T-helper 2 cell treated with Interferon-gamma antibody and Interleukin-4, amounts not matched to agents 5 μg/mL and 100 μg/mL, for 36 hours (primary cell): Measurements from ENCODE around the gene RGS2.

ENCODE experiments used
- DNase-seq: peaks from one replicate; pipeline ENCODE4 v3.0.0; 2021; ENCODE audit warnings: low spot score
- H3K27ac Mint-ChIP-seq: one replicate; pipeline ENCODE4 v1.8.0; 2021; ENCODE audit warnings: mild to moderate bottlenecking, mixed read lengths
- H3K27me3 Mint-ChIP-seq: one replicate; pipeline ENCODE4 v1.8.0; 2021; ENCODE audit warnings: low read depth, mixed read lengths
- H3K36me3 Mint-ChIP-seq: one replicate; pipeline ENCODE4 v1.8.0; 2021; ENCODE audit warnings: low read depth, mixed read lengths
- H3K4me1 Mint-ChIP-seq: one replicate; pipeline ENCODE4 v1.8.0; 2021; ENCODE audit warnings: low read depth, mixed read lengths
- H3K4me3 Mint-ChIP-seq: one replicate; pipeline ENCODE4 v1.8.0; 2022; ENCODE audit warnings: mild to moderate bottlenecking, moderate library complexity, mixed read lengths
- H3K9me3 Mint-ChIP-seq: one replicate; pipeline ENCODE4 v1.8.0; 2021; ENCODE audit warnings: mixed read lengths

The RGS2 gene

GRCh38 chr1:192805832-192806323, 3.0 kb upstream of the RGS2 start:
- H3K27me3 Mint-ChIP-seq: peaks cover 23% of the 10 kb centered on the region
- peak; percentile 60 for DNase-seq
- no peak overlapping the region for H3K27ac Mint-ChIP-seq
- peaks cover 27% of the 10 kb centered on the region for H3K4me1 Mint-ChIP-seq
- no peaks in the 10 kb centered on the region for H3K36me3 Mint-ChIP-seq
- no peak overlapping the region for H3K4me3 Mint-ChIP-seq
- H3K9me3 Mint-ChIP-seq: no peaks in the 10 kb centered on the region

DNA sequence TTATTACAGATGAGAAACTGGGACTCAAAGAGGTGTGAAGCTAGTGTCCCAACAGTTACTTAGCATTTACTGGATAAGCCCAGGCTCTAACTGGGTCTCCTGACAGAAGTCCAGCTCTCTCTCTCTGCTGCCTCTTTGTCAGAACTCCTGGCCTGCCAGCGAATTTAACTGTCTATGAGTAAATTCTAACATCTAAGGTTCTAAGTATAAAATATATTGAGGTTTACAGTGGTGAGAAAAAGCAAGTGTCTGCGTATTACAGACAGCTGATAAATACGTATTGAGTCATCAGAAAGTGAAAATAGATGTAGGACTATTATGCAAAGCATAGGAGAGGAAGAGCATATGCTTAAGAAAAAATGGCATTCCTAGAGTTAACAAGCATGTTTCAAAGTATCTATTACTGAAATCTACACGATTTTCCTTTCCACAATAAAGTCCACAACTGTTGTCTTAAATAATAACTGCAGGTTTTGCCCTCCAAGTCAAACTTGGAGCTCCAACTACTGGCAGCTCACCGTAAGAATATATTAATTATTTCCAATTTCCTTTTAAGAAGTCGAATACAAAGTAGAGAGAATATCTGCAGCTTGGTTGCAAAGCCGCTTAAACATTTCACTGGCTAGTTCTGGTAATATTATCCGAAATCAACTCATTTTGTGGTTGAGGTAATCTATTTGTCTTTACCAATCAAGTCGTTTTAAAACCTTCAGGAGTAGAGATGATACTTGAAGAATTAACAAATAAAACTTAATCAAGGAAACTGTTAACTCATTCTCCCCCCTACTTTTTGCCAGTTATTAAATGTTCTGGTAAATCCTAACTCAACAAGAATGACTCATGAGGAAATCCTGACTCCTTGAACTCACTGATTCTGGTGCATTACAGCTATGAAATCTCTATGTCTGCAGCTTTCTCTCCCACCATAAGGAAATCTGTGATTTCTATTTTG, 1.4 kb upstream of the RGS2 start:
- peaks cover 27% of the 10 kb centered on the region for H3K4me1 Mint-ChIP-seq
- H3K4me3 Mint-ChIP-seq: peak overlapping the region; percentile 96
- no peaks in the 10 kb centered on the region for H3K9me3 Mint-ChIP-seq
- peaks cover 4% of the 10 kb centered on the region for H3K36me3 Mint-ChIP-seq
- no peak overlapping the region for H3K27ac Mint-ChIP-seq
- peaks cover 18% of the 10 kb centered on the region for H3K27me3 Mint-ChIP-seq
- DNase-seq: no peak

GRCh38 chr1:192808163-192808517, 699 bp upstream of the RGS2 start:
- Mint-ChIP-seq H3K36me3 (peaks cover 4% of the 10 kb centered on the region), H3K27ac (peak overlapping the region; percentile 71), H3K9me3 (no peaks in the 10 kb centered on the region), H3K4me1 (peaks cover 27% of the 10 kb centered on the region), H3K27me3 (peaks cover 13% of the 10 kb centered on the region), H3K4me3 (peak overlapping the region; percentile 96)
- no peak for DNase-seq

DNA sequence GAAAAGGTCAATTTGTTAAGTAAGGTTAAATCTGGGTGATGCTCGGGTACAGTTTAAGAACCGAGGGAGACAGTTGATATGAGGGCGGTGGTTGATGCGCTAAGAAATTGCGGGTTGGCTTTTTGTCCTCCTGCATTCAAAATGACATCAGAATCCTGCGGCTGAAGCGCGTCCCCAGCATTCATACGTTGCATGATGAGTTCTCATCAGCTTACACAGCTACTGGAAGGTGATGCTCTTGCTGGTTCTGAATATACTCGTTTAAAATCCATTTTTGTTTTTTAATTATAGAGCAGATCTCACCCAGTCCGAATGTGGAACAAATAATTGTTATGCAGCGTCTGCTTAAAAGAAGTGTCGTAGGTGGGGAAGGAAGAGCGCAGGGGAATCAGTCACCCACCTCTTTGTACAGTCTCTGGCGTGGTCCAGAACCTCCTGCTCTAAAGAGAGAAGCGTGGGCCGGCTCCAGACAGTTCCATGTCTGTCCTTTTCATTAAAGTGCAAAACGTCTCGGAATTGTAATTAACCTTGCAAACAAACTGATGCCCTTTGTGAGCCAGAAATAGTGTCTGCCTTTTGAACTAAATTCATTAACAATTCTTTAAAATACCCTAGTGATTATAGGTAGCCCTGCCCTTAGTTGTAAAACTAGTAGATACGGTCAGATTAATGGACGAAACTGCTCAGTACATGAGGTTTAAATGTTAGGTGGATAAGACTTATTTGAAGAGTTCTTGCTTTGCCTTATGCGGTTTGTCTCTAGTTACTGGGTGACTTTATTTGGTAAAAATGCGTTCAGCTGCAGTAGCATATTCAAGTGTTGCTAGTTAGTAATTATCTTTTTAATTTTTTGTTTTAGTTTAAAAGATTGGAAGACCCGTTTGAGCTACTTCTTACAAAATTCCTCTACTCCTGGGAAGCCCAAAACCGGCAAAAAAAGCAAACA, 741 bp downstream of the RGS2 start:
- Mint-ChIP-seq H3K27me3 (peaks cover 16% of the 10 kb centered on the region), H3K9me3 (no peaks in the 10 kb centered on the region), H3K4me1 (peaks cover 27% of the 10 kb centered on the region), H3K4me3 (peak overlapping the region; percentile 96), H3K27ac (peak overlapping the region; percentile 95), H3K36me3 (peaks cover 4% of the 10 kb centered on the region)
- peak; percentile 67 for DNase-seq

DNA sequence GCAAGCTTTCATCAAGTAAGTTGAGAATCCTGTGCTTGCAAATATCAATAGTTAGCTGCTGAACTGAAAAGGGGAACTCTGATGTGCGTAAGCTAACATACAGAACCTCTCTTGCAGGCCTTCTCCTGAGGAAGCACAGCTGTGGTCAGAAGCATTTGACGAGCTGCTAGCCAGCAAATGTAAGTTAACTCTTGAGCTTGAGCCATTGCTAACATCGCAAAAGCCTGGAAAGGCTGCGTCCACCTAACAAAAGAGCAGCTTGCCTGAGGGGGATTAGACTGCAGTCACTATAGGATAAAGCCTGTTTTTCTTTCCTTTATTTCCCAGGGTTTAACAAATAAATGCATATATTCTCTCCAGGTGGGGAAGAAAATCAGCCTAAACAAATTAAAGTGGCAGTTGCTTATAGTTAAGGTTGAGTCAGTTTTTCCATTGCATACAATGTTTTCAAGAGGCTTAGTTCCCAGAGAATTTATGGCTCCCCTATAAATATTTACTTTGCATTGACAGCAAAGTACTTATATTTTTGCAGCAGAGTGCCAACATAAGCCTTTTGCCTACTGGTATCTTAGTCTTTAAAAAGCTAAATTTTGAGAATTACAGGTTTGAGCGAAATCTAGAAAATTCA, 1.5 kb downstream of the RGS2 start:
- Mint-ChIP-seq H3K27me3 (peaks cover 16% of the 10 kb centered on the region), H3K4me1 (peaks cover 27% of the 10 kb centered on the region), H3K36me3 (peaks cover 4% of the 10 kb centered on the region), H3K27ac (no peak overlapping the region), H3K9me3 (no peaks in the 10 kb centered on the region), H3K4me3 (peak overlapping the region; percentile 49)
- DNase-seq: no peak

DNA sequence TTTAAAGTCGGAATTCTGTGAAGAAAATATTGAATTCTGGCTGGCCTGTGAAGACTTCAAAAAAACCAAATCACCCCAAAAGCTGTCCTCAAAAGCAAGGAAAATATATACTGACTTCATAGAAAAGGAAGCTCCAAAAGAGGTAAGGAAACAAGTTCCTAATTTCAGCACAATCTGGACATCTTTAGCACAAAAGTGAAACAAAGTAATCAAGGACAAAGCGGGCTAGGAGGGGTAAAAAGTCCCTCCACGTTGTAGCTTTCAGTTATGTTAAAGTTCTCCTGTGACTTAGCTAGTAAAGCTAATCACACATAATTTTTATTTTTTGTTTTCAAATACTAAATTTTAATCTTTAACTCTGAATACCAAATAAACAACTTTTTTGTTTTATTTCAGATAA, 2.2 kb downstream of the RGS2 start:
- peaks cover 16% of the 10 kb centered on the region for H3K27me3 Mint-ChIP-seq
- no peak for DNase-seq
- peaks cover 25% of the 10 kb centered on the region for H3K4me1 Mint-ChIP-seq
- no peaks in the 10 kb centered on the region for H3K9me3 Mint-ChIP-seq
- peak overlapping the region; percentile 6 for H3K4me3 Mint-ChIP-seq
- H3K36me3 Mint-ChIP-seq: peaks cover 4% of the 10 kb centered on the region
- H3K27ac Mint-ChIP-seq: no peak overlapping the region

GRCh38 chr1:192811594-192812239, 2.9 kb downstream of the RGS2 start:
- Mint-ChIP-seq H3K9me3 (no peaks in the 10 kb centered on the region), H3K4me1 (peaks cover 21% of the 10 kb centered on the region), H3K36me3 (peaks cover 4% of the 10 kb centered on the region), H3K4me3 (no peak overlapping the region), H3K27me3 (peaks cover 15% of the 10 kb centered on the region), H3K27ac (no peak overlapping the region)
- no peak for DNase-seq

DNA sequence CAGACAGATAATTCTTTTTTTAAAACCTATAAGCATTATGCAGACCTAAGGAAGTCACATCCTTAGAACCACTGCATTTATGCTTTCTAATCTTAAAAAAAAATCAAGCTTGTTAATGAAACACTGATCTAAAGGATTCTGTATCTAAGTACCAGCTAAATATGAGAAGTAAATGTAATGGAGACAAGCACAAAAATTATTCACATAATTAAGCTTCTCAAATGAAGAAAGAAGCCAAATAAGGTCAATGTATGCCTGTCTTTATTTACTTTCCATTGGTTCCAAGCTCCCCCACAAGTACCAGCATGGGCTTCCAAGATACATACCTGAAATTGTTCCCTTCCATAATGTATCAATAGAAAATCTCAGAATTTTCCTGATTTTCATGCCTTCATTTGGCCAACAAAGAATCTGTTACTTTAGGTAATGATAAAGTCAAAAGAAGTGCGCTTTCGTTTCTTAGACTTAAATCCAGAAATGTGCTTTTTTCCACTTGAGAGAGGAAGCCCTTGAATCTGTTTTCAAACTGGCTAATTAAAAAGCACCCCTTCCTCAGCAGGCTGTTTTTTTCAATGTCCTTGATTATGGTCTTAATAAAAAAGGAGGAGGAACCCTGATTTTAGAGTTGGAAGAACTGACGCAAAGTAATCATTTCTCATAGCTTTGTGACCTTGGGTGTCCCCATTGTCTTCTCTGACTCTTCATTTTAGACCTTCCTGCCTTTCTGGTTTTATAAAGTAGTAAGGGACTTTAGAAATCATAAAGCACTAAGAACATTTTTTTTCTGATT, 3.8 kb downstream of the RGS2 start:
- Mint-ChIP-seq H3K4me3 (no peak overlapping the region), H3K27me3 (peaks cover 8% of the 10 kb centered on the region), H3K4me1 (peaks cover 12% of the 10 kb centered on the region), H3K9me3 (no peaks in the 10 kb centered on the region), H3K27ac (no peak overlapping the region), H3K36me3 (peaks cover 4% of the 10 kb centered on the region)
- DNase-seq: no peak

DNA sequence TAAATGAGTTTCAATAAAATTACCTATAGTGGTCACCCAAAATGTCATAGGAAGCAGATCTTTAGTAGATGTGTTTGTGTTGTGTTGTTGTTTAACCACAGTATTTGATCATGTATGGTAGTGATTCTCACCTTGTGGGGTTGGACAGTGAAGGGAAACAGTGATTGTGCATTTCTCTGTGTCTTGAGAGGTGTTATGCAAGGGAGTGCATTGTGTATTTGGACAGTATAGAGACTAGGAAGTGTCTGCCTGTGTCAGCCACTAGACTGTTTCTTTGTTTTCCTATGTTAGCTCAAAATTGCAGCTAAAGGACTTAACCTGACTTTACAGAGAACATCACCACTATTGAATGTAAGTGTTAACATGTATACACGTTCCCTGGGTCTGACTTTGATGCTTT, 6.0 kb downstream of the RGS2 start:
- Mint-ChIP-seq H3K27me3 (peaks cover 7% of the 10 kb centered on the region), H3K36me3 (peaks cover 4% of the 10 kb centered on the region), H3K9me3 (no peaks in the 10 kb centered on the region), H3K27ac (no peak overlapping the region), H3K4me3 (no peak overlapping the region), H3K4me1 (peaks cover 2% of the 10 kb centered on the region)
- DNase-seq: no peak

DNA sequence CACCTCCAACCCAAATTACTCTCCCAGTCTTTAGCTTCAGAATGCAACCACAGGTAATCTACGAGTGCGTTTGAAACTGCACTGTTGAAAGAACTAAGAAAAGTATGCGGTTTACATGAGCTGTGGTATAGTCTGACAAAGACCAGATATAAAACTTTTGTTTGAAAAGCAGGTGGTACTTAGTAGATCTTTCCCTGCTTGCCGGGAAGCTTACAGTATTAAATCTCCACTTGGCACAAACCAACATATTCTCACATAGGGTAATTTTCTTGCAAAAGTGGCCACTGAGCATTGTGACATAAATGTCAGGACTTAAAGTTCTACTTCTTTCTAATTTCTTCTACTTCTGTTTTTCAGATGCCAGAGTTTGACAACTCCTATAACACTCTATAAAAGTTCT, 8.4 kb downstream of the RGS2 start:
- Mint-ChIP-seq H3K36me3 (no peaks in the 10 kb centered on the region), H3K4me1 (no peaks in the 10 kb centered on the region), H3K27ac (no peak overlapping the region), H3K27me3 (peaks cover 7% of the 10 kb centered on the region), H3K4me3 (no peak overlapping the region), H3K9me3 (no peaks in the 10 kb centered on the region)
- DNase-seq: no peak

GRCh38 chr1:192821296-192821695, 12.5 kb downstream of the RGS2 start:
- H3K36me3 Mint-ChIP-seq: no peaks in the 10 kb centered on the region
- no peak overlapping the region for H3K27ac Mint-ChIP-seq
- no peak for DNase-seq
- no peak overlapping the region for H3K4me3 Mint-ChIP-seq
- no peaks in the 10 kb centered on the region for H3K4me1 Mint-ChIP-seq
- peaks cover 13% of the 10 kb centered on the region for H3K27me3 Mint-ChIP-seq
- no peaks in the 10 kb centered on the region for H3K9me3 Mint-ChIP-seq

DNA sequence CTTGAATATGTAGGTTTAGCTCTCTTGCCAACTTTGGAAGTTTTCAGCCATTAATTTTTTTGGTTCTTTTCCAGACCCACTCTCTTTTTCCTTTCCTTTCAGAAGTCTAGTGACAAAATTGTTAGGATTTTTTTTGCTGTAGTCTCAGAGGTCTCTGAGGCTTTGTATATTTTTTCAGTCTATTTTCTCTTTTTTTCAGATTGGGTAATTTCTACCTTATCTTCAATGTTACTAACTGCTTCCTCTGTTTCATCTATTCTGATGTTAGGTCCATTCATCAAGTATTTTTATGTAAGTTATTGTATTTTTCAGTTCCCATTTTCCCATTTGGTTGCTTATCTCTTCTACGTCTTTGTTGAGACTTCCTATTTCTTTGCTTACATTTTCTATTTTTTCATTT, 15.7 kb downstream of the RGS2 start:
- Mint-ChIP-seq H3K9me3 (no peaks in the 10 kb centered on the region), H3K4me1 (no peaks in the 10 kb centered on the region), H3K4me3 (no peak overlapping the region), H3K27me3 (peaks cover 17% of the 10 kb centered on the region), H3K27ac (no peak overlapping the region), H3K36me3 (no peaks in the 10 kb centered on the region)
- DNase-seq: no peak
